GM11168 (cell line): Measurements from ENCODE around the gene STBD1.
"Not testable (repeated sequence)": the region's sequence is repeated elsewhere in the genome, so short reads cannot be mapped to it uniquely, and the experiment has no call there.

Source experiments
- in situ Hi-C: fragments of 300-500 bp; cut with MboI; formaldehyde crosslinking; loops from one replicate; pipeline ENCODE4 v1.12.0; 2022; ENCODE audit warnings: low sequenced_read_pairs; ENCODE audit not compliant: unreplicated experiment

Gene STBD1

GRCh38 chr4:76282941-76283689 lies 23.4 kb upstream of the STBD1 start:
- in situ Hi-C loops = no loop called here

GRCh38 chr4:76283900-76284299 lies 22.6 kb upstream of the STBD1 start:
- in situ Hi-C loops = no loop called here

- in situ Hi-C loops = not testable (repeated sequence)
Observed at GRCh38 chr4:76287811-76288210, 18.7 kb upstream of the STBD1 start.

GRCh38 chr4:76292730-76293129 lies 13.8 kb upstream of the STBD1 start:
- in situ Hi-C loops = no loop called here

- in situ Hi-C loops = no loop called here
Observed at GRCh38 chr4:76293772-76294171, 12.8 kb upstream of the STBD1 start.

GRCh38 chr4:76296286-76296820 lies 10.2 kb upstream of the STBD1 start:
- in situ Hi-C loops = no loop called here

GRCh38 chr4:76298227-76298626 lies 8.3 kb upstream of the STBD1 start:
- in situ Hi-C loops = no loop called here

- in situ Hi-C loops = loop anchor here (10.0 kb wide), 1 partner anchor 105 kb away; no protein-coding TSS in a partner anchor
Observed at GRCh38 chr4:76300012-76300411, 6.5 kb upstream of the STBD1 start.

- in situ Hi-C loops = loop anchor here (10.0 kb wide), 1 partner anchor 106 kb away; no protein-coding TSS in a partner anchor
Observed at GRCh38 chr4:76301068-76301774, 5.3 kb upstream of the STBD1 start.

GRCh38 chr4:76301775-76302162 lies 4.8 kb upstream of the STBD1 start:
- in situ Hi-C loops = loop anchor here (10.0 kb wide), 1 partner anchor 107 kb away; no protein-coding TSS in a partner anchor

GRCh38 chr4:76302826-76303438 lies 3.6 kb upstream of the STBD1 start:
- in situ Hi-C loops = loop anchor here (10.0 kb wide), 1 partner anchor 108 kb away; no protein-coding TSS in a partner anchor

GRCh38 chr4:76305033-76305687 lies 1.4 kb upstream of the STBD1 start:
- in situ Hi-C loops = loop anchor here (10.0 kb wide), 1 partner anchor 110 kb away; no protein-coding TSS in a partner anchor

- in situ Hi-C loops = loop anchor here (10.0 kb wide), 1 partner anchor 112 kb away; no protein-coding TSS in a partner anchor
Observed at GRCh38 chr4:76306882-76307659, 538 bp downstream of the STBD1 start.

GRCh38 chr4:76307660-76308014 lies 1.1 kb downstream of the STBD1 start:
- in situ Hi-C loops = loop anchor here (10.0 kb wide), 1 partner anchor 113 kb away; no protein-coding TSS in a partner anchor

GRCh38 chr4:76308548-76308947 lies 2.0 kb downstream of the STBD1 start:
- in situ Hi-C loops = loop anchor here (10.0 kb wide), 1 partner anchor 114 kb away; no protein-coding TSS in a partner anchor

- in situ Hi-C loops = loop anchor here (10.0 kb wide), 1 partner anchor 115 kb away; no protein-coding TSS in a partner anchor
Observed at GRCh38 chr4:76309939-76310550, 3.5 kb downstream of the STBD1 start.

- in situ Hi-C loops = no loop called here
Observed at GRCh38 chr4:76310683-76311082, 4.2 kb downstream of the STBD1 start.

GRCh38 chr4:76311896-76312331 lies 5.4 kb downstream of the STBD1 start:
- in situ Hi-C loops = no loop called here

GRCh38 chr4:76312457-76312856 lies 5.9 kb downstream of the STBD1 start:
- in situ Hi-C loops = no loop called here
